ENCODE results near the gene SURF4. TPM values are rescaled to one million over a fixed set of nuclear protein-coding genes. Genes with fewer than 3 reads are reported as not detected.

Gene SURF4
- total and polyA plus RNA-seq, 2 of the 13 experiments (the other 11 are each of a cell fraction or from before 2014, with no cell fraction given): 220 to 265 TPM

- TF ChIP-seq, protein P1, sequence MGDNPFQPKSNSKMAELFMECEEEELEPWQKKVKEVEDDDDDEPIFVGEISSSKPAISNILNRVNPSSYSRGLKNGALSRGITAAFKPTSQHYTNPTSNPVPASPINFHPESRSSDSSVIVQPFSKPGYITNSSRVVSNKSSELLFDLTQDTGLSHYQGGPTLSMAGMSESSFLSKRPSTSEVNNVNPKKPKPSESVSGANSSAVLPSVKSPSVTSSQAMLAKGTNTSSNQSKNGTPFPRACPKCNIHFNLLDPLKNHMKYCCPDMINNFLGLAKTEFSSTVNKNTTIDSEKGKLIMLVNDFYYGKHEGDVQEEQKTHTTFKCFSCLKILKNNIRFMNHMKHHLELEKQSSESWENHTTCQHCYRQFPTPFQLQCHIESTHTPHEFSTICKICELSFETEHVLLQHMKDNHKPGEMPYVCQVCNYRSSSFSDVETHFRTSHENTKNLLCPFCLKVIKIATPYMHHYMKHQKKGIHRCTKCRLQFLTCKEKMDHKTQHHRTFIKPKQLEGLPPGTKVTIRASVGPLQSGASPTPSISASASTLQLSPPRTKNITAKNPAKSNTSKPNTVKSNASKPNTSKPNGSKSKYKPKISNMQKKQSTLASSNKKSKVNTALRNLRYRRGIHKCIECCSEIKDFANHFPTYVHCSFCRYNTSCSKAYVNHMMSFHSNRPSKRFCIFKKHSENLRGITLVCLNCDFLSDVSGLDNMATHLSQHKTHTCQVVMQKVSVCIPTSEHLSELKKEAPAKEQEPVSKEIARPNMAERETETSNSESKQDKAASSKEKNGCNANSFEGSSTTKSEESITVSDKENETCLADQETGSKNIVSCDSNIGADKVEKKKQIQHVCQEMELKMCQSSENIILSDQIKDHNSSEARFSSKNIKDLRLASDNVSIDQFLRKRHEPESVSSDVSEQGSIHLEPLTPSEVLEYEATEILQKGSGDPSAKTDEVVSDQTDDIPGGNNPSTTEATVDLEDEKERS (CRISPR knock-in tag; IDR thresholded peaks at IDR 0.05): no peak
- TF ChIP-seq E2F5 (CRISPR knock-in tag; conservative IDR thresholded peaks at IDR 0.05) (no peak; the same call in 1 of the 2 replicates), ZNF841 (CRISPR knock-in tag; IDR thresholded peaks at IDR 0.05; ENCODE audit: borderline replicate concordance) (no peak), HNF4G (IDR thresholded peaks at IDR 0.05; ENCODE audit: borderline replicate concordance, low read depth, low read length) (peak; percentile 20; the same call in 1 of the 2 replicates), HNF4G (CRISPR knock-in tag; IDR thresholded peaks at IDR 0.05; ENCODE audit: borderline replicate concordance, low read depth) (no peak), CSRNP2 (CRISPR knock-in tag; conservative IDR thresholded peaks at IDR 0.05; ENCODE audit: low read depth) (no peak), ZBTB20 (CRISPR knock-in tag; IDR thresholded peaks at IDR 0.05; ENCODE audit: borderline replicate concordance, low read depth) (peak; percentile 46; the same call in 1 of the 2 replicates), MBD4 (IDR thresholded peaks at IDR 0.05; ENCODE audit: borderline replicate concordance, low read length) (no peak), ZSCAN9 (CRISPR knock-in tag; IDR thresholded peaks at IDR 0.05; ENCODE audit: borderline replicate concordance) (peak; percentile 85), TAF1 (CRISPR knock-in tag; IDR thresholded peaks at IDR 0.05) (peak; percentile 100), MYNN (CRISPR knock-in tag; IDR thresholded peaks at IDR 0.05; ENCODE audit: low read depth) (no peak), ZBTB33 (CRISPR knock-in tag; IDR thresholded peaks at IDR 0.05) (no peak; the same call in 1 of the 2 replicates), ZNF180 (CRISPR knock-in tag; IDR thresholded peaks at IDR 0.05; ENCODE audit: borderline replicate concordance, low read depth) (no peak), ZNF367 (CRISPR knock-in tag; IDR thresholded peaks at IDR 0.05; ENCODE audit: borderline replicate concordance) (no peak), ASH2L (IDR thresholded peaks at IDR 0.05; ENCODE audit: insufficient read length, low read depth, low read length) (peak; percentile 84), ZKSCAN1 (IDR thresholded peaks at IDR 0.05; ENCODE audit: low read length) (no peak), HOXA5 (CRISPR knock-in tag; IDR thresholded peaks at IDR 0.05) (no peak), ZSCAN29 (CRISPR knock-in tag; conservative IDR thresholded peaks at IDR 0.05) (no peak), HDAC1 (CRISPR knock-in tag; IDR thresholded peaks at IDR 0.05) (peak; percentile 70), SALL1 (CRISPR knock-in tag; IDR thresholded peaks at IDR 0.05) (peak; percentile 91), ZNF292 (CRISPR knock-in tag; IDR thresholded peaks at IDR 0.05; ENCODE audit: borderline replicate concordance, low read depth) (no peak)
Measured at GRCh38 chr9:133347985-133348717, 27.7 kb downstream of the SURF4 start, which contains the start of the genes MED22 and RPL7A (continued).
